Activated CD8-positive, alpha-beta T cell treated with anti-CD3 and anti-CD28 coated beads, Interleukin-2, amount 10 ng/mL, durations not matched to agents 7 days and 5 days (primary cell): Measurements from ENCODE around the gene RDH16. TPM values are rescaled to one million over a fixed set of nuclear protein-coding genes. Genes with fewer than 3 reads are reported as not detected.
"Not testable (repeated sequence)": the region's sequence is repeated elsewhere in the genome, so short reads cannot be mapped to it uniquely, and the experiment has no call there.

ENCODE experiments used
- ATAC-seq: fragments of 150-1000 bp; cut with Tn5 transposase; one replicate; pipeline ENCODE4 v1.10.0; 2021; ENCODE audit warnings: moderate library complexity
- CTCF ChIA-PET: fragments of 350-600 bp; sonication (Branson Sonifier 250); formaldehyde crosslinking; loops from one replicate; lab custom pipeline; 2021; ENCODE audit warnings: antibody characterized with exemption; lab: Charles Lee
- POLR2A ChIA-PET: fragments of 350-600 bp; sonication (Branson Sonifier 250); formaldehyde crosslinking; loops from one replicate; lab custom pipeline; 2021; ENCODE audit warnings: antibody characterized with exemption; lab: Charles Lee
- DNase-seq: peaks from one replicate; pipeline ENCODE4 v3.0.0-alpha.2; 2020
- H3K27ac Mint-ChIP-seq: one replicate; pipeline ENCODE4 v1.8.0; 2021; ENCODE audit warnings: mild to moderate bottlenecking, mixed read lengths
- H3K27me3 Mint-ChIP-seq: one replicate; pipeline ENCODE4 v1.8.0; 2021; ENCODE audit warnings: low read depth, mixed read lengths
- H3K36me3 Mint-ChIP-seq: one replicate; pipeline ENCODE4 v1.8.0; 2021; ENCODE audit warnings: low read depth, mixed read lengths
- H3K4me1 Mint-ChIP-seq: one replicate; pipeline ENCODE4 v1.8.0; 2021; ENCODE audit warnings: low read depth, mixed read lengths
- H3K4me3 Mint-ChIP-seq: one replicate; pipeline ENCODE4 v1.8.0; 2021; ENCODE audit warnings: mild to moderate bottlenecking, mixed read lengths
- H3K9me3 Mint-ChIP-seq: one replicate; pipeline ENCODE4 v1.8.0; 2022; ENCODE audit warnings: mixed read lengths; ENCODE audit not compliant: insufficient read depth
- total RNA-seq, 2 experiments: library from RNA; stranded (reverse); gene quantifications; one replicate each; pipeline ENCODE4 v1.2.3, GENCODE V29; 2021

The RDH16 gene
- total RNA-seq, 2 experiments from 2014 or later, result 0.18 to 0.37 TPM

- no peaks in the 10 kb centered on the region for H3K9me3 Mint-ChIP-seq
- no peak overlapping the region for H3K27ac Mint-ChIP-seq
- H3K4me3 Mint-ChIP-seq, result no peak overlapping the region
- ChIA-PET POLR2A (no interaction called here), CTCF (interaction anchor here (1.7 kb wide), 1 partner anchor 69 kb away, joined by 4 read pairs; no protein-coding TSS in a partner anchor)
- peaks cover 2% of the 10 kb centered on the region for H3K4me1 Mint-ChIP-seq
- H3K27me3 Mint-ChIP-seq, result peaks cover 6% of the 10 kb centered on the region
- H3K36me3 Mint-ChIP-seq, result no peaks in the 10 kb centered on the region
- no peak for DNase-seq
- no peak for ATAC-seq
These were observed 25.3 kb downstream of the RDH16 start for GRCh38 chr12:56932146-56932545.

- peak; percentile 29 for DNase-seq
- ChIA-PET CTCF (interaction anchor here (1.7 kb wide), 1 partner anchor 70 kb away, joined by 4 read pairs; no protein-coding TSS in a partner anchor), POLR2A (no interaction called here)
- Mint-ChIP-seq H3K9me3 (no peaks in the 10 kb centered on the region), H3K4me1 (peaks cover 2% of the 10 kb centered on the region), H3K27ac (no peak overlapping the region), H3K4me3 (no peak overlapping the region), H3K36me3 (no peaks in the 10 kb centered on the region), H3K27me3 (peaks cover 7% of the 10 kb centered on the region)
- no peak for ATAC-seq
These were observed 25.9 kb downstream of the RDH16 start for GRCh38 chr12:56931474-56931978.

GRCh38 chr12:56930241-56930640 lies 27.2 kb downstream of the RDH16 start:
- CTCF ChIA-PET, result no interaction called here
- Mint-ChIP-seq H3K4me3 (no peak overlapping the region), H3K36me3 (no peaks in the 10 kb centered on the region), H3K27ac (no peak overlapping the region), H3K27me3 (peaks cover 7% of the 10 kb centered on the region), H3K4me1 (peaks cover 2% of the 10 kb centered on the region), H3K9me3 (no peaks in the 10 kb centered on the region)
- POLR2A ChIA-PET, result no interaction called here
- DNase-seq, result no peak
- no peak for ATAC-seq

DNA sequence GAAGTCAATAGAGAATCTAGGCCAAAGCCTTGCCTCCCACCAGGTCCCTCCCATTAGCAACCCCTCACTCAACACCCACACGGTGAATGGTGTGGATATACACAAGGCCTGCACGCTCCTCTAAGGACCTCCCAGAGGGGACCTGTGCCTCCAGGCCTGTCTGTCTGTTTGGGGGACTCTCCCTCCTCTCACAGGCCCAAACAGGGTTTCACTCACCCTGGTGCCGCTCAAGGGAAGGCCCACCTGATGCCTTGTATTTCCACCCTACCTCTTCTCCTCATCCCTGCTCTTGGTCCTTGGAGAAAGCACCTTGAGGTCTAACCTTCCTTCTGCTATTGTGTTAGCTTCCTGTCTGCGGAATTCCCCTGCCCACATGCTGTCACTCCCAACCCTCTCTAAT lies 27.6 kb downstream of the RDH16 start:
- no peak overlapping the region for H3K27ac Mint-ChIP-seq
- ChIA-PET CTCF (no interaction called here), POLR2A (no interaction called here)
- DNase-seq, result no peak
- peaks cover 2% of the 10 kb centered on the region for H3K4me1 Mint-ChIP-seq
- H3K36me3 Mint-ChIP-seq, result no peaks in the 10 kb centered on the region
- H3K9me3 Mint-ChIP-seq, result no peaks in the 10 kb centered on the region
- H3K4me3 Mint-ChIP-seq, result no peak overlapping the region
- peaks cover 7% of the 10 kb centered on the region for H3K27me3 Mint-ChIP-seq
- no peak for ATAC-seq

- H3K27me3 Mint-ChIP-seq, result peaks cover 7% of the 10 kb centered on the region
- POLR2A ChIA-PET, result no interaction called here
- no peak overlapping the region for H3K27ac Mint-ChIP-seq
- CTCF ChIA-PET, result interaction anchor here (2.9 kb wide), 1 partner anchor 59 kb away, joined by 9 read pairs; no protein-coding TSS in a partner anchor
- DNase-seq (no peak), ATAC-seq (no peak)
- H3K4me3 Mint-ChIP-seq, result no peak overlapping the region
- H3K4me1 Mint-ChIP-seq, result peaks cover 2% of the 10 kb centered on the region
- no peaks in the 10 kb centered on the region for H3K9me3 Mint-ChIP-seq
- H3K36me3 Mint-ChIP-seq, result no peaks in the 10 kb centered on the region
These were observed 29.1 kb downstream of the RDH16 start for GRCh38 chr12:56928262-56928661.

DNA sequence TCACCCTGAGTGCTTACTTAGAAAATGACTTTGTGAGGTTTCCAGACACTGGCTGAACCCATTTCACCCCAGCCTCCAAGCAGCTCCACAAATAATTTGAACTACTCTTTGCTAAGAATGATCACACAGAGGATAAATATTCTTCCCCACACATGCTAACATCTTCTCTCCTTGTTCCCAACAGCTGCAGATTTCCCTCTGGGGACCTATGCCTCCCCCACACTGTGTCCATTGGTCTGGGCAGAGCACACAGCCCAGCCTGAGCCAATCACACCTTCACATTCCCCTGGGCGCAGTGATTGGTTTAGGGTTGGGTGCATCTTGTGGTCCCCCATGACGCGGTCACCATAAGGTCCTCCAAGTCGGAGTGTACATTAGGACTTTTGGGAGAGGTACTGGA lies 30.1 kb downstream of the RDH16 start:
- no peak overlapping the region for H3K27ac Mint-ChIP-seq
- DNase-seq, result no peak
- peaks cover 2% of the 10 kb centered on the region for H3K4me1 Mint-ChIP-seq
- ATAC-seq, result no peak
- ChIA-PET CTCF (interaction anchor here (2.9 kb wide), 1 partner anchor 60 kb away, joined by 9 read pairs; no protein-coding TSS in a partner anchor), POLR2A (no interaction called here)
- no peak overlapping the region for H3K4me3 Mint-ChIP-seq
- H3K36me3 Mint-ChIP-seq, result no peaks in the 10 kb centered on the region
- no peaks in the 10 kb centered on the region for H3K9me3 Mint-ChIP-seq
- peaks cover 7% of the 10 kb centered on the region for H3K27me3 Mint-ChIP-seq

- DNase-seq (no peak), ATAC-seq (no peak)
- POLR2A ChIA-PET, result no interaction called here
- Mint-ChIP-seq H3K9me3 (peaks cover 7% of the 10 kb centered on the region), H3K27me3 (peaks cover 8% of the 10 kb centered on the region), H3K36me3 (no peaks in the 10 kb centered on the region), H3K4me3 (no peak overlapping the region), H3K27ac (no peak overlapping the region), H3K4me1 (no peaks in the 10 kb centered on the region)
- CTCF ChIA-PET, result no interaction called here
These were observed 35.4 kb downstream of the RDH16 start for GRCh38 chr12:56922031-56922430.

- Mint-ChIP-seq H3K27ac (no peak overlapping the region), H3K4me3 (no peak overlapping the region), H3K27me3 (peaks cover 8% of the 10 kb centered on the region), H3K4me1 (no peaks in the 10 kb centered on the region), H3K9me3 (peaks cover 7% of the 10 kb centered on the region), H3K36me3 (no peaks in the 10 kb centered on the region)
- ATAC-seq (no peak), DNase-seq (no peak)
- CTCF ChIA-PET, result no interaction called here
- POLR2A ChIA-PET, result no interaction called here
These were observed 36.1 kb downstream of the RDH16 start for GRCh38 chr12:56921346-56921745.

- ATAC-seq, H3K27ac Mint-ChIP-seq, H3K27me3 Mint-ChIP-seq, H3K4me3 Mint-ChIP-seq, DNase-seq, CTCF ChIA-PET, H3K36me3 Mint-ChIP-seq, H3K4me1 Mint-ChIP-seq, POLR2A ChIA-PET, H3K9me3 Mint-ChIP-seq: not testable (repeated sequence)
These were observed 39.3 kb downstream of the RDH16 start for GRCh38 chr12:56918139-56918538.

DNA sequence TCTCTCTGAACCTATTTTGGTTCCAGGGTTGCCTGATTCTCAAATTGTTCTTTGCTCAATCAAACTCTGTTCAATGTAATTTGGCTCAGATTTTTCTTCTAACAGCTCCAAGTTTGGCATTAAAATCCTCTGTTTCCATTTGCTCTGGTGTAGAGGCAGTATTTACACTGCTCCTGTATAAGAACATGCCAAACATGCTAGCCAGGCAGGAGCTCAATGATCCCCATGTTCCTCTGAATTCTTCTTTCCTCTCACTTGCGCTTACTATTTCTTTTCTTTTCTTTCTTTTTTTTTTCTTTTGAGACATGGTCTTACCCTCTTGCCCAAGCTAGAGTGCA lies 40.4 kb downstream of the RDH16 start:
- CTCF ChIA-PET, result no interaction called here
- Mint-ChIP-seq H3K9me3 (peaks cover 7% of the 10 kb centered on the region), H3K27me3 (peaks cover 6% of the 10 kb centered on the region)

GRCh38 chr12:56916296-56916995 lies 41.0 kb downstream of the RDH16 start:
- H3K4me3 Mint-ChIP-seq, result no peak overlapping the region
- DNase-seq (no peak), ATAC-seq (no peak)
- ChIA-PET POLR2A (no interaction called here), CTCF (no interaction called here)
- H3K27me3 Mint-ChIP-seq, result peaks cover 6% of the 10 kb centered on the region
- H3K4me1 Mint-ChIP-seq, result no peaks in the 10 kb centered on the region
- H3K36me3 Mint-ChIP-seq, result no peaks in the 10 kb centered on the region
- H3K9me3 Mint-ChIP-seq, result peaks cover 7% of the 10 kb centered on the region
- H3K27ac Mint-ChIP-seq, result no peak overlapping the region

More for the DNA sequence above, 40.4 kb downstream of the RDH16 start:
- no peak overlapping the region for H3K4me3 Mint-ChIP-seq
- POLR2A ChIA-PET, result no interaction called here
- ATAC-seq (no peak), DNase-seq (no peak)
- H3K36me3 Mint-ChIP-seq, result no peaks in the 10 kb centered on the region
- no peaks in the 10 kb centered on the region for H3K4me1 Mint-ChIP-seq
- H3K27ac Mint-ChIP-seq, result no peak overlapping the region

GRCh38 chr12:56914724-56915123 lies 42.7 kb downstream of the RDH16 start:
- peaks cover 4% of the 10 kb centered on the region for H3K9me3 Mint-ChIP-seq
- ChIA-PET CTCF (interaction anchor here (0.9 kb wide), 1 partner anchor 34 kb away, joined by 3 read pairs; no protein-coding TSS in a partner anchor), POLR2A (no interaction called here)
- ATAC-seq, result no peak
- no peaks in the 10 kb centered on the region for H3K4me1 Mint-ChIP-seq
- H3K4me3 Mint-ChIP-seq, result no peak overlapping the region
- peaks cover 2% of the 10 kb centered on the region for H3K27me3 Mint-ChIP-seq
- H3K36me3 Mint-ChIP-seq, result peaks cover 2% of the 10 kb centered on the region
- no peak for DNase-seq
- H3K27ac Mint-ChIP-seq, result no peak overlapping the region
